GM23248 (cell line): ENCODE results near the gene ASB2. TPM values are rescaled to one million over a fixed set of nuclear protein-coding genes. Genes with fewer than 3 reads are reported as not detected.

Source experiments
- DNase-seq: peaks from one replicate; pipeline ENCODE4 v3.0.0-alpha.2; 2015
- H2AFZ ChIP-seq: fragments of 200-600 bp; sonication (generic); 2 replicates; pipeline ENCODE4 v1.6.1; 2016; ENCODE audit warnings: antibody characterized with exemption
- H3F3A ChIP-seq: fragments of 200-600 bp; sonication (generic); 2 replicates; pipeline ENCODE4 v1.6.1; 2016; ENCODE audit warnings: mild to moderate bottlenecking, antibody characterized with exemption, mixed run types; ENCODE audit not compliant: insufficient read depth
- H3K27ac ChIP-seq: fragments of 200-600 bp; sonication (generic); 2 replicates; pipeline ENCODE4 v1.5.1; 2016; ENCODE audit warnings: mild to moderate bottlenecking
- H3K27me3 ChIP-seq: fragments of 200-600 bp; sonication (generic); replicated peaks from 2 replicates; pipeline ENCODE4 v1.6.1; 2016; ENCODE audit warnings: mild to moderate bottlenecking; ENCODE audit not compliant: insufficient read depth
- H3K36me3 ChIP-seq: fragments of 200-600 bp; sonication (generic); 2 replicates; pipeline ENCODE4 v1.6.1; 2016; ENCODE audit warnings: low read depth, mild to moderate bottlenecking
- H3K4me1 ChIP-seq: fragments of 200-600 bp; sonication (generic); 2 replicates; pipeline ENCODE4 v1.6.1; 2016; ENCODE audit warnings: mild to moderate bottlenecking; ENCODE audit not compliant: insufficient read depth
- H3K4me2 ChIP-seq: fragments of 200-600 bp; sonication (generic); one replicate; pipeline ENCODE4 v1.6.1; 2016; ENCODE audit warnings: mild to moderate bottlenecking; ENCODE audit not compliant: unreplicated experiment
- H3K4me3 ChIP-seq: fragments of 200-600 bp; sonication (generic); 2 replicates; pipeline ENCODE4 v1.5.1; 2016; ENCODE audit warnings: mild to moderate bottlenecking
- H3K79me2 ChIP-seq: fragments of 200-600 bp; sonication (generic); 2 replicates; pipeline ENCODE4 v1.6.1; 2016; ENCODE audit warnings: mild to moderate bottlenecking; ENCODE audit not compliant: insufficient read depth
- H3K9ac ChIP-seq: fragments of 200-600 bp; sonication (generic); 2 replicates; pipeline ENCODE4 v1.6.1; 2016; ENCODE audit warnings: mild to moderate bottlenecking
- H3K9me2 ChIP-seq: fragments of 200-600 bp; sonication (generic); 2 replicates; pipeline ENCODE4 v1.6.1; 2016; ENCODE audit warnings: mixed run types, mild to moderate bottlenecking, moderate library complexity; ENCODE audit not compliant: insufficient read depth
- H3K9me3 ChIP-seq: fragments of 200-600 bp; sonication (generic); one replicate; pipeline ENCODE4 v1.6.1; 2017; ENCODE audit warnings: low read depth
- H4K20me1 ChIP-seq: fragments of 200-600 bp; sonication (generic); 2 replicates; pipeline ENCODE4 v1.6.0; 2016; ENCODE audit not compliant: insufficient read depth
- EZH2 ChIP-seq: fragments of 200-600 bp; sonication (generic); IDR thresholded peaks from 2 replicates; pipeline ENCODE4 v1.6.1; 2018; ENCODE audit warnings: antibody characterized with exemption, mild to moderate bottlenecking; ENCODE audit not compliant: insufficient read depth, poor library complexity, severe bottlenecking
- EZH2phosphoT487 ChIP-seq: fragments of 200-600 bp; sonication (generic); IDR thresholded peaks from 2 replicates; pipeline ENCODE4 v1.6.1; 2018; ENCODE audit warnings: antibody characterized with exemption, moderate library complexity, mild to moderate bottlenecking, low read depth; ENCODE audit not compliant: insufficient read depth
- WGBS, 2 experiments: methylation state at CpG; one replicate each; pipeline ENCODE4 v1.1.6; 2015 to 2017; ENCODE audit warnings: low lambda C conversion rate in 2 of 2, low coverage in 1 of 2; ENCODE audit errors: missing lambda C conversion rate in 2 of 2; 5-methylcytosine and 5-hydroxymethylcytosine counted together
- in situ Hi-C: fragments of 300-500 bp; cut with MboI; formaldehyde crosslinking; loops from 2 replicates; pipeline ENCODE4 v1.15.0; 2020
- polyA plus RNA-seq: library from polyadenylated mRNA; unstranded; fragments of >200 nt; fragmentation: Nextera tagmentation; extraction: Ambion mirVana; gene quantifications from 2 replicates; pipeline ENCODE4 v1.2.1, GENCODE V29; 2016
- total RNA-seq: library from RNA; depleted of rRNA; stranded (reverse); fragments of >200 nt; shearing (Covaris generic); gene quantifications from 2 replicates; pipeline ENCODE4 v1.2.3, GENCODE V29; 2014

ASB2 gene
- total and polyA plus RNA-seq, 2 experiments from 2014 or later = 0.06 TPM; not detected in 1

GRCh38 chr14:93921001-93921806 lies 55.2 kb downstream of the ASB2 start:
- Histone ChIP-seq H4K20me1 (no peaks in the 10 kb centered on the region), H3K27ac (no peak overlapping the region), H3K4me3 (no peak overlapping the region), H3K9me3 (no peaks in the 10 kb centered on the region), H3K79me2 (no peaks in the 10 kb centered on the region), H3K4me2 (no peak overlapping the region), H3K36me3 (no peaks in the 10 kb centered on the region), H3K9me2 (no peaks in the 10 kb centered on the region), H2AFZ (no peak overlapping the region), H3K4me1 (no peaks in the 10 kb centered on the region), H3K27me3 (no peaks in the 10 kb centered on the region), H3K9ac (no peak overlapping the region), H3F3A (no peaks in the 10 kb centered on the region)
- no peak for DNase-seq
- in situ Hi-C loops = no loop called here
- no peak for TF ChIP-seq EZH2
- no peak for TF ChIP-seq EZH2phosphoT487
- WGBS, 2 experiments = 60 to 61% methylated on average over 18 of the region's 18 CpGs

DNA sequence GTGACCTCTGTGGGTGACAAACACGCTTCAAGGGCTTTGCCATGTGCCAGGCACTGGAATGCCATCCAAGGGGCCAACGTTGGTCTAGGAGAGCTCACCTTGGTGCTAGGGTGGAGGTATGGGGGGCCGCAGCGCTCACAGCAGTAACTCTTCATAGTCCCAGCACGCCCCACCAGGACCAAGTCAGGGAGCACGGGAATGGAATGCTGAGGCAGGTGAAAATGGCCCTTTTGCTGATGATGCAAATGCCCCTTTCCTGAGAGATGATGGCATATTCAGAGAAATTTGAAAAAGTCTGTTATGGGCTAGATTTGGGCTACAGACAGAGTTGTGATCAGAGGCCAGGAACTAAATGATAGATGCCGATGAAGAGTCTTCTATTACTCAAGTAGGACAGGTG lies 59.2 kb downstream of the ASB2 start:
- Histone ChIP-seq H3K27ac (no peak overlapping the region), H3F3A (no peaks in the 10 kb centered on the region), H3K9me3 (no peaks in the 10 kb centered on the region), H3K4me1 (no peaks in the 10 kb centered on the region), H4K20me1 (no peaks in the 10 kb centered on the region), H3K27me3 (no peaks in the 10 kb centered on the region), H3K9ac (no peak overlapping the region), H3K9me2 (no peaks in the 10 kb centered on the region), H3K4me3 (no peak overlapping the region), H2AFZ (no peak overlapping the region), H3K4me2 (no peak overlapping the region), H3K36me3 (no peaks in the 10 kb centered on the region), H3K79me2 (no peaks in the 10 kb centered on the region)
- DNase-seq = no peak
- TF ChIP-seq EZH2 (no peak), EZH2phosphoT487 (no peak)
- 39 to 46% methylated on average over 7 of the region's 7 CpGs for WGBS, 2 experiments
- in situ Hi-C loops = no loop called here

DNA sequence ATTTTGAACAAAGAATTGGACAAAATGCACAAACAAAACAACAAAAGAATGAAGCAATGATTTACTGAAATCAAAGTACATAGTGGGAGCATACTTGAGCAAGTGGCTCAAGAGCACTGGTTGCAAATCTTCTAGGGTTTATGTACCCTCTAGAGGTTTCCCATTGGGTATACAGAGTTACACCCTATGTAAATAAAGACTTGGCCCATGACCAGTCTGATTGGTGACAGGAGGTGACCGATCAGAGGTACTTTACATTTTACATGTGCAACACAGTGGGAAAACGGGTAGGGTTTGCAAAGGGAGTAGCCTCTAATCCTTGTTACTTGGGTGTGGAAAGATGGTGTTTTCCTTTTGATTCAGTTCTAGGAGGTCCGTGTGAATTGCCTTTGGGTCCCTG lies 59.9 kb downstream of the ASB2 start:
- 17 to 31% methylated on average over 3 of the region's 3 CpGs for WGBS, 2 experiments
- DNase-seq = no peak
- H4K20me1 ChIP-seq = no peaks in the 10 kb centered on the region
- H3K79me2 ChIP-seq = no peaks in the 10 kb centered on the region
- no peak overlapping the region for H2AFZ ChIP-seq
- H3K9me2 ChIP-seq = no peaks in the 10 kb centered on the region
- H3K4me1 ChIP-seq = no peaks in the 10 kb centered on the region
- in situ Hi-C loops = no loop called here
- no peaks in the 10 kb centered on the region for H3K27me3 ChIP-seq
- H3K27ac ChIP-seq = no peak overlapping the region
- H3K4me3 ChIP-seq = no peak overlapping the region
- H3K9me3 ChIP-seq = no peaks in the 10 kb centered on the region
- no peaks in the 10 kb centered on the region for H3K36me3 ChIP-seq
- no peaks in the 10 kb centered on the region for H3F3A ChIP-seq
- no peak overlapping the region for H3K4me2 ChIP-seq
- H3K9ac ChIP-seq = no peak overlapping the region
- TF ChIP-seq EZH2 (no peak), EZH2phosphoT487 (no peak)

DNA sequence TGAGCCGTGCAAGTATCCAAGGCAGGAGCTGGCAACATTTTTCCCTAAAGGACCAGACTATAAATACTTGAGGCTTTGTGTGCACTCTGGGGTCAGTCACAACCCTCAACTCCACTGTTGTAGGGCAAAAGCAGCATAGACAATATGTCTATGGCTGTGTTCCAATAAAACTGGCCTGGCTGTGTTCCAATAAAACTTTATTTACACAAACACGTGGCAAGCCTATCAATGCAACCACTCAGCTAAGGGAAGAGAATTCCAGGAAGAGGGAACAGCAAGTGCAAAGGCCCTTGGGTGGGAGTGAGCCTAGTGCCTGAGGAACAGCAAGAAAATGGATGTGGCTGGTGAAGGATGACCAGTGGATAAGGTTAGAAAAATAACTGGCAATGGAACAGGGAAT lies 60.6 kb downstream of the ASB2 start:
- Histone ChIP-seq H3K27me3 (no peaks in the 10 kb centered on the region), H3K4me3 (no peak overlapping the region), H3K36me3 (no peaks in the 10 kb centered on the region), H3K27ac (no peak overlapping the region), H3K4me2 (no peak overlapping the region), H4K20me1 (no peaks in the 10 kb centered on the region), H3K9ac (no peak overlapping the region), H3K79me2 (no peaks in the 10 kb centered on the region), H3K9me3 (no peaks in the 10 kb centered on the region), H2AFZ (no peak overlapping the region), H3K9me2 (no peaks in the 10 kb centered on the region), H3K4me1 (no peaks in the 10 kb centered on the region), H3F3A (no peaks in the 10 kb centered on the region)
- DNase-seq = no peak
- WGBS, 2 experiments = 10 to 17% methylated on average over 2 of the region's 2 CpGs
- TF ChIP-seq EZH2phosphoT487 (no peak), EZH2 (no peak)
- in situ Hi-C loops = no loop called here
